BJ (cell line): ENCODE measurements around the gene KCNF1. TPM values are rescaled to one million over a fixed set of nuclear protein-coding genes. Genes with fewer than 3 reads are reported as not detected.

Experiments
- CTCF ChIA-PET: fragments of 350-600 bp; formaldehyde crosslinking; extraction: SDS; loops from one replicate; lab custom pipeline; 2021; ENCODE audit warnings: antibody characterized with exemption, inconsistent platforms; lab: Yijun Ruan, JAX
- POLR2A ChIA-PET: fragments of 300-600 bp; sonication (Branson Sonifier 250); formaldehyde crosslinking; extraction: SDS; loops from one replicate; lab custom pipeline; 2021; ENCODE audit warnings: antibody characterized with exemption; lab: Charles Lee
- DNase-seq: peaks from one replicate; pipeline ENCODE4 v3.0.0-alpha.2; 2011; ENCODE audit warnings: low read depth
- H3K27me3 ChIP-seq: 2 replicates; pipeline ENCODE4 v1.6.0; 2011; ENCODE audit warnings: low read length; ENCODE audit not compliant: control insufficient read depth, insufficient read depth
- H3K36me3 ChIP-seq: 2 replicates; pipeline ENCODE4 v1.5.1; 2011; ENCODE audit warnings: low read length; ENCODE audit not compliant: control insufficient read depth, insufficient read depth
- H3K4me3 ChIP-seq: 2 replicates; pipeline ENCODE4 v1.5.1; 2011; ENCODE audit warnings: low read depth, mild to moderate bottlenecking, control low read depth, low read length
- polyA plus RNA-seq: library from polyadenylated mRNA; depleted of rRNA; stranded (reverse); fragments of >200 nt; gene quantifications from 2 replicates; pipeline ENCODE4 v1.2.3, GENCODE V29; 2011
- TF ChIP-seq, protein P1 (sequence below): IDR thresholded peaks from 2 replicates; pipeline ENCODE4 v1.5.1; 2011; ENCODE audit warnings: low read depth, mild to moderate bottlenecking, control low read depth, inconsistent platforms, low read length, moderate library complexity; ENCODE audit not compliant: insufficient read depth

Gene KCNF1
- polyA plus RNA-seq, 1 experiment = not detected

DNA sequence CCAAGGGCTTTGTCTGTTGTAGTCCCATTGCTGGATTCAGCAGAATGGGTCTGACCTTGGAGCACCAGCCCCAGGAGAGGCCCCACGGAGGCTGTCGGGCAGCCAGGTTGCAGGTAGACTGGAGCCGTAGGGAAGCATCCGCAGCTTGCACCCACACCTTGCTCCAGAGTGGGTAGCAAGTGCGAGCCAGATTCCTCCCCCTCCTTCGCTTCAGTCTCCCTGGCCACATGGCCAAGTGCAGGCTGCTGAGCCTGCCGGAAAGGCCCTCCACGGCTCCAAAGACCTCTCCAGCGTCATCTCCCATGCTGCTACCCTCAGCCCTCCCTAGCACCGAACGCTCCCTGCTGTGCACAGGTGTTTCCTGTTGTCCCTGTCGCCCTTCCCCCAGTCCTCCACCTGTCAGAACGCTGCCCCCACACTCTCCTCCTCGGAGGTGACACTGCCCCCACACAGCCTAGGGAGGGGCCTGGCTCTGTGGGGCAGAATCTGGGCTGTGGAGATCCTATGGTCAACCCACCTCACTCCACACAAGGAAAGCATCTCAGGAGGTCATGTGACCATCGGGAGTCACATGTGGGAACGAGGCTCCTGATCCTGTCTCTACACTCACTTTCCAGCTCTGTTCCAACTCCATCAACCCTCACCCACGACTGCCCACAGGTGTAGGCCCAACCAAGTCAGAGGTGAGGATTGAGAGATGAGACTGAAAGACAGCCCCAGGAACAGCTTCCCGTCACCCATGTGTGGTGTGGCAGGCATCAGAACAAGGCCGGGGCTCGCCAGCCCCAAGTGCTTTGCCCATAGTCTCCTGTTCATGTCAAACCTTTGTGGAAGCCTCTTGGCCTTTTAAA, 8.3 kb downstream of the KCNF1 start:
- TF ChIP-seq, protein P1, sequence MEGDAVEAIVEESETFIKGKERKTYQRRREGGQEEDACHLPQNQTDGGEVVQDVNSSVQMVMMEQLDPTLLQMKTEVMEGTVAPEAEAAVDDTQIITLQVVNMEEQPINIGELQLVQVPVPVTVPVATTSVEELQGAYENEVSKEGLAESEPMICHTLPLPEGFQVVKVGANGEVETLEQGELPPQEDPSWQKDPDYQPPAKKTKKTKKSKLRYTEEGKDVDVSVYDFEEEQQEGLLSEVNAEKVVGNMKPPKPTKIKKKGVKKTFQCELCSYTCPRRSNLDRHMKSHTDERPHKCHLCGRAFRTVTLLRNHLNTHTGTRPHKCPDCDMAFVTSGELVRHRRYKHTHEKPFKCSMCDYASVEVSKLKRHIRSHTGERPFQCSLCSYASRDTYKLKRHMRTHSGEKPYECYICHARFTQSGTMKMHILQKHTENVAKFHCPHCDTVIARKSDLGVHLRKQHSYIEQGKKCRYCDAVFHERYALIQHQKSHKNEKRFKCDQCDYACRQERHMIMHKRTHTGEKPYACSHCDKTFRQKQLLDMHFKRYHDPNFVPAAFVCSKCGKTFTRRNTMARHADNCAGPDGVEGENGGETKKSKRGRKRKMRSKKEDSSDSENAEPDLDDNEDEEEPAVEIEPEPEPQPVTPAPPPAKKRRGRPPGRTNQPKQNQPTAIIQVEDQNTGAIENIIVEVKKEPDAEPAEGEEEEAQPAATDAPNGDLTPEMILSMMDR = no peak
- ChIA-PET CTCF (no interaction called here), POLR2A (no interaction called here)
- Histone ChIP-seq H3K27me3 (peaks cover 10% of the 10 kb centered on the region), H3K4me3 (no peak overlapping the region), H3K36me3 (no peaks in the 10 kb centered on the region)
- DNase-seq = no peak

DNA sequence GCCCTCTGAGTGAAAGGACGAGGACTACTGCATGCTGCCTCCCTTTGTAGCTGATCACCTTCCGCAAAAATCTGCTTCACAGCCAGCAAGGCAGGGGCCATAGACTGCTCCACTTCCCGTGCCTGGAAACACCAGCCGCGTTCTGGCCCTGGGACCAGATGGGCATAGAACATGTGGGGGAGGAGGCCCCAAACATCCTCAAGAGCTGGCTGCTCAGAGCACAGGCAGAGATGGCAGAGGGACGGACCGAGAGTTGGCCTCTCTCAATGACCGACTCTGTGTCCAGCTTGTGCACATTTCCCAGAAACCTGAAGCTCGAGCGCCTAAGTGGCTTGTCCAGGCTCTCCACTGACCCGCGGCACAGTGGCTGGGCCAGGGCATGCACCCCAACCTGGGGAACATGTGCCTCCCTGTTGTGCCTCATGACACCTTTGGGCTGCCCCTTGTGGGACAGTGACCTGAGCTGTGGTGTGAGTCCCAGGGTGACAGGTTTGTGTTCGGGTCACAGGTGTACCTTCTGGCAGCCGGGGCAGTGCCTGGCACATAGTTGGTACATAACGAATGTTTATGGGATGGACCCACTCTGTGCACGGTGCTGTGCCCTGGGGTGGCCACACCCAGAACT, 9.1 kb downstream of the KCNF1 start:
- CTCF ChIA-PET = no interaction called here
- TF ChIP-seq, protein P1 = no peak
- Histone ChIP-seq H3K27me3 (peaks cover 10% of the 10 kb centered on the region), H3K36me3 (no peaks in the 10 kb centered on the region), H3K4me3 (no peak overlapping the region)
- no peak for DNase-seq
- POLR2A ChIA-PET = no interaction called here

DNA sequence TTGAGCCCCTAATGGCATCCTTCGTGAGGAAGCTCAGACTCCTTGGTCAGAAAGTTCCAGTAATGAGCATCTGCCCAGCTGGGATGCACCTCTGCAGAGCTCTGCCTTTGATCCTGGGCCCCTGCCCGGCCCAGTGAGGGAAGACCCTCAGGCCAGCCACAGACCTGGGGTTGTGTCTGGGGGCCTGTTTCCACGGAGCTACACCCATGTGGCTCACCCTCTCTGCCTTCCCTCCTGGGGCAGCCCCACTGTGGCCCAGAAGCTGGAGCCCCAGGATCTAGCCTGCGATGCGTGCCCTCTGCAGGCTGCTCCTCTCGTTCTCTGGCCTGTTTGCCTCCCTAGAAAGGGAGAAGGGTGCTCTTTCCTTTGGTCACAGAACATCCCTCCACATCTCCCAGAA, 9.8 kb downstream of the KCNF1 start:
- CTCF ChIA-PET = no interaction called here
- Histone ChIP-seq H3K4me3 (no peak overlapping the region), H3K27me3 (peaks cover 15% of the 10 kb centered on the region), H3K36me3 (no peaks in the 10 kb centered on the region)
- POLR2A ChIA-PET = no interaction called here
- TF ChIP-seq, protein P1 = no peak
- DNase-seq = no peak

DNA sequence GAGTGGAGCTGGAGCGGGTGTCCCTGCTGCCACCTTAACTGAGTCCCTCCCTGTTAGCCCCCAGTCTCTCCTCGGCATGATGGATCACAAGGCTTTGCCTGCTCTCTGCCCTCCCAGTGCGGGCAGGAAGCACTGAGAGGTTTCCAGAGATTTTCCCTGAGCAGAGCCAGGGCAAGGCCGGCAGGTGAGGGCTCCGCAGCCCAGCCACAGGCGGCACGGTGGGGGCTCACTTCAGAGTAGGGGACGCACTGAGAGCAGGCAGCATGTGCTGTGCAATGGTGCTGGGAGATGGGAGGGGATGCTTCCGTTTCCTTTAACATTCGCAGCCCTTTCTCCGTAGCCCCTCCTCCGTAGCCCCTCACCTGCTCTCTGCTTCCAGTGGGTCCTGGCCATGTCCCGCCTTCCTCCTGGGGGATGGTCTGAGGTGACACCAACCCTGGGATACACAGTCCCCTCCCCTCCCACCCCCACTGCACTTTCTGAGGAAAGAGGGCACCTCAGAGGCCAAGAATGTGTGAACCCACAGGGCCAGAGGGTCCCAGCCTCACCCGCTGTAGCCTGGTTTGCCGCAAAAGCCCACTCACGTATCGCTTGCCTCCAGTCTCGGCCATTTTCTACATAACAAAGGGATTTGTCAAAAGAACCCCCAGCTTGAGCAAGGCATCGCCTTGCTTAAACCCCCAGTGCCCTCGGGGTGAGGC, 10.7 kb downstream of the KCNF1 start:
- CTCF ChIA-PET = interaction anchor here (1.0 kb wide), 1 partner anchor 11 kb away, joined by 3 read pairs; the partner anchor contains the start of gene KCNF1
- Histone ChIP-seq H3K4me3 (no peak overlapping the region), H3K27me3 (peaks cover 19% of the 10 kb centered on the region), H3K36me3 (no peaks in the 10 kb centered on the region)
- no peak for DNase-seq
- TF ChIP-seq, protein P1 = no peak
- POLR2A ChIA-PET = no interaction called here

DNA sequence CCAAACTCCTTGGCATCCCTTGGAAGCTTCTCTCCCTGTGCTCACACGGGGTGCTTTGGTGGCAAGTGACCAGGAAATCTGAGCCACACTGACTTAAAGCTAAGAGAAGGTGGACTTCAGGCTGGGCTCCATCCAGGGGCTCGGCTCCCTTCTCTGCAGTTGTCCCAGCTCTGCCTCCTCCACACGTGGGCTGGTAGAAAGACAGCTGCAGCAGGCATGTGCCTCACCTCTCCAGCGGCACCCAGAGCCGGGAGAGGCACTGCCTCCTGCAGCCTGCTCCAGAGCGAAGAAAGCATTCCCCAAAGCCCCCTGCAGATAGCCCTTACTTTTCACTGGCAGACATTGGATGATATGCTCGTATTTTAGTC, 11.3 kb downstream of the KCNF1 start:
- peaks cover 19% of the 10 kb centered on the region for H3K27me3 ChIP-seq
- DNase-seq = no peak
- ChIA-PET POLR2A (no interaction called here), CTCF (interaction anchor here (0.7 to 1.0 kb wide), 2 partner anchors 12 to 132 kb away, joined by 3 read pairs; partner anchors contain the start of gene KCNF1)
- TF ChIP-seq, protein P1 = no peak
- H3K4me3 ChIP-seq = no peak overlapping the region
- no peaks in the 10 kb centered on the region for H3K36me3 ChIP-seq
